ENCODE measurements around the gene NOL3. TPM values are rescaled to one million over a fixed set of nuclear protein-coding genes. Genes with fewer than 3 reads are reported as not detected.

The NOL3 gene
- total RNA-seq, 1 donor from 2014 or later: 19.2 TPM

GRCh38 chr16:67201411-67202345 lies 31.3 kb downstream of the NOL3 start:
- no peaks in the 10 kb centered on the region for H3K27me3 ChIP-seq
- DNase-seq (ENCODE audit: extremely low spot score in 2 of 2): no peak
- intact Hi-C loops (cut with DNase I): no loop called here
- H3K4me1 ChIP-seq: peaks cover 13% of the 10 kb centered on the region
- TF ChIP-seq POLR2A (IDR thresholded peaks at IDR 0.05) (no peak), POLR2AphosphoS5 (IDR thresholded peaks at IDR 0.05; ENCODE audit: insufficient read depth in 1 of 2, low read depth in 1 of 2) (no peak), CTCF (IDR thresholded peaks at IDR 0.05) (no peak)
- peaks cover 1 to 35% of the 10 kb centered on the region in 2 donors for H3K36me3 ChIP-seq
- H3K9me3 ChIP-seq: no peaks in the 10 kb centered on the region
- no peak overlapping the region for H3K4me3 ChIP-seq
- no peak overlapping the region for H3K27ac ChIP-seq

- DNase-seq (ENCODE audit: extremely low spot score in 2 of 2): no peak
- H3K4me3 ChIP-seq: no peak overlapping the region
- no peak overlapping the region for H3K27ac ChIP-seq
- H3K36me3 ChIP-seq: peaks cover 0 to 27% of the 10 kb centered on the region in 2 donors
- TF ChIP-seq POLR2AphosphoS5 (IDR thresholded peaks at IDR 0.05; ENCODE audit: insufficient read depth in 1 of 2, low read depth in 1 of 2) (no peak), POLR2A (IDR thresholded peaks at IDR 0.05) (no peak), CTCF (IDR thresholded peaks at IDR 0.05) (no peak)
- intact Hi-C loops (cut with DNase I): no loop called here
- no peaks in the 10 kb centered on the region for H3K9me3 ChIP-seq
- peaks cover 13% of the 10 kb centered on the region for H3K4me1 ChIP-seq
- no peaks in the 10 kb centered on the region for H3K27me3 ChIP-seq
These were observed 32.1 kb downstream of the NOL3 start for GRCh38 chr16:67202426-67202825.

GRCh38 chr16:67202956-67203493 lies 32.7 kb downstream of the NOL3 start:
- Histone ChIP-seq H3K4me1 (peaks cover 13% of the 10 kb centered on the region), H3K27me3 (no peaks in the 10 kb centered on the region), H3K27ac (no peak overlapping the region), H3K36me3 (peaks cover 0 to 21% of the 10 kb centered on the region in 2 donors), H3K9me3 (no peaks in the 10 kb centered on the region), H3K4me3 (no peak overlapping the region)
- intact Hi-C loops (cut with DNase I): no loop called here
- TF ChIP-seq CTCF (IDR thresholded peaks at IDR 0.05) (no peak), POLR2AphosphoS5 (IDR thresholded peaks at IDR 0.05; ENCODE audit: insufficient read depth in 1 of 2, low read depth in 1 of 2) (no peak), POLR2A (IDR thresholded peaks at IDR 0.05) (no peak)
- DNase-seq (ENCODE audit: extremely low spot score in 2 of 2): no peak

GRCh38 chr16:67204076-67204475 lies 33.7 kb downstream of the NOL3 start:
- no peak for DNase-seq (ENCODE audit: extremely low spot score in 2 of 2)
- TF ChIP-seq POLR2A (IDR thresholded peaks at IDR 0.05): no peak
- TF ChIP-seq POLR2AphosphoS5 (IDR thresholded peaks at IDR 0.05; ENCODE audit: insufficient read depth in 1 of 2, low read depth in 1 of 2): no peak
- no peak for TF ChIP-seq CTCF (IDR thresholded peaks at IDR 0.05)
- Histone ChIP-seq H3K27ac (no peak overlapping the region), H3K36me3 (peaks cover 0 to 18% of the 10 kb centered on the region in 2 donors), H3K4me1 (peaks cover 3% of the 10 kb centered on the region), H3K4me3 (no peak overlapping the region), H3K9me3 (no peaks in the 10 kb centered on the region), H3K27me3 (no peaks in the 10 kb centered on the region)
- intact Hi-C loops (cut with DNase I): no loop called here
